GM18502 (cell line): ENCODE results near the gene TBCCD1.
"Not testable (repeated sequence)": the region's sequence is repeated elsewhere in the genome, so short reads cannot be mapped to it uniquely, and the experiment has no call there.

Source experiments
- ATAC-seq: cut with Tn5 transposase; IDR thresholded peaks from one replicate; pipeline ENCODE4 v1.9.1; 2021; ENCODE audit warnings: mild to moderate bottlenecking; ENCODE audit not compliant: unreplicated experiment, poor library complexity

TBCCD1 gene

GRCh38 chr3:186564586-186564985 is 2.6 kb downstream of the TBCCD1 start:
- no peak for ATAC-seq

GRCh38 chr3:186552408-186553031 is 14.6 kb downstream of the TBCCD1 start:
- no peak for ATAC-seq

GRCh38 chr3:186551387-186551786 is 15.8 kb downstream of the TBCCD1 start:
- ATAC-seq, result no peak

DNA sequence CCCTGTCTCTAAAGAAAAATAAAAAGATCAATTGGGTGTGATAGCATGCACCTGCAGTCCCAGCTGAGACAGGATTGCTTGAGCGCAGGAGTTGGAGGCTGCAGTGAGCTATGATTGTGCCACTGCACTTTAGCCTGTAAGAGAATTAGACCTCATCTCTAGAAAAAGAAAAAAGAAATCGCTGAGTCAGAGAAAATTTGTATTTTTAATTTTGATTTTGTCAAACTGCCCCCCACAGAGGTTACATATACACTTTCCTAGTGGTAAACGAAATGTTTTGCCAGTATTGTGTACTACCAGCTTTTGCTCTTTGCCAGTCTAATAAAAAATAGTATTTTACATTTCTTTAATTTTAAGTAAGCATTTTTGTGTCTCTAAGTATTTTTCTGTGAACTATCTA is 17.6 kb downstream of the TBCCD1 start:
- ATAC-seq, result no peak

DNA sequence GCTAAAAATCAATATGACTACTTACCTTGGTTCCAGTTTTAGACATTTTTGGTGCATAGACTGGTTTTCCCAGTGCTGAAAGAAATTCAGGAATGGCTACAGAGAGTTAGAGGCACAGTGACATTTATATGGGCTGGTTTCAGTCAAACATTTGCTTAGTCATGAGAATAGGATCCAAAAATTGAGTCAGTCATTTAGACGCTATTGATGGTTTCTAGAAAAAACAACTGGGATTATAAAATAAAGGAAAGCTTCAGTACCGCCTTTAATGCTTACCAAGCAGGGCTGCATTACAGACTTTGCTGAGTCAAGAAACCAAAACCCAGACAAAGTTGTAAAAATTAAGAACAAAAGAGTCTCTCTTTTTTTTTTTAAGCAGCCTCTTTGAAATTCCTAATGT is 22.9 kb downstream of the TBCCD1 start, which contains the start of gene CRYGS:
TSS of gene CRYGS (minus strand) at position 100 of the 400 bp plus-strand sequence. CDS start at position 46, 54 bp downstream.
- ATAC-seq, result no peak

GRCh38 chr3:186540835-186541226 is 26.3 kb downstream of the TBCCD1 start:
- peak; percentile 8 for ATAC-seq

DNA sequence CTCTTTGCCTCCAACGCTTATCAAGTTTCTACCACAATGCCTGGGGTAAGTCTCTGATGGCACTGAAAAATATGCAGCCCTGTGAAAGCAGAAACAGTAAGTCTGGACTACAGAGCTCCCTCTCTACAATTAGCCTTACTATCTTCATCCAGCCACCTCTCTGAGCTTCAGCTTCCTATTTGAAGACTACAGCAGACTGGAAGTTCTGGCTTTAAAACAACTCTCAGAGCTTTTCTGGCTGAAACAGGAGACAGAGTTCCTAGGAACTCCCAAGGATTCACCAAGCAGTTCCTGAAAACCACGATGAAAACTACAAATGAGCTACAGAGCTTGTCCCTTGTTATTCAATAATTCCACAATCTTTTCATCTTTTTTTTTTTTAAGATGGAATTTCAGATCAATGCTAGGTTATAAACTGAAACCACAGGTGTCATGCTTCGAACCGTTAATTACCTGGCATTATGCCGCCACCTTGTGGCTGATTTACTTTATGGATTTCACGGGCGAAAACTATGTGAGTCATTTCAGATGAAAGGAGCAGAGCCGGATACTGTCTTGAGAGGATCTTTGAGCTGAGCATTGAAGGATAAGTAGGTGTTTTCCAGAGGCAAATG is 26.8 kb downstream of the TBCCD1 start:
- ATAC-seq, result peak; percentile 71

GRCh38 chr3:186538779-186539178 is 28.4 kb downstream of the TBCCD1 start:
- no peak for ATAC-seq

DNA sequence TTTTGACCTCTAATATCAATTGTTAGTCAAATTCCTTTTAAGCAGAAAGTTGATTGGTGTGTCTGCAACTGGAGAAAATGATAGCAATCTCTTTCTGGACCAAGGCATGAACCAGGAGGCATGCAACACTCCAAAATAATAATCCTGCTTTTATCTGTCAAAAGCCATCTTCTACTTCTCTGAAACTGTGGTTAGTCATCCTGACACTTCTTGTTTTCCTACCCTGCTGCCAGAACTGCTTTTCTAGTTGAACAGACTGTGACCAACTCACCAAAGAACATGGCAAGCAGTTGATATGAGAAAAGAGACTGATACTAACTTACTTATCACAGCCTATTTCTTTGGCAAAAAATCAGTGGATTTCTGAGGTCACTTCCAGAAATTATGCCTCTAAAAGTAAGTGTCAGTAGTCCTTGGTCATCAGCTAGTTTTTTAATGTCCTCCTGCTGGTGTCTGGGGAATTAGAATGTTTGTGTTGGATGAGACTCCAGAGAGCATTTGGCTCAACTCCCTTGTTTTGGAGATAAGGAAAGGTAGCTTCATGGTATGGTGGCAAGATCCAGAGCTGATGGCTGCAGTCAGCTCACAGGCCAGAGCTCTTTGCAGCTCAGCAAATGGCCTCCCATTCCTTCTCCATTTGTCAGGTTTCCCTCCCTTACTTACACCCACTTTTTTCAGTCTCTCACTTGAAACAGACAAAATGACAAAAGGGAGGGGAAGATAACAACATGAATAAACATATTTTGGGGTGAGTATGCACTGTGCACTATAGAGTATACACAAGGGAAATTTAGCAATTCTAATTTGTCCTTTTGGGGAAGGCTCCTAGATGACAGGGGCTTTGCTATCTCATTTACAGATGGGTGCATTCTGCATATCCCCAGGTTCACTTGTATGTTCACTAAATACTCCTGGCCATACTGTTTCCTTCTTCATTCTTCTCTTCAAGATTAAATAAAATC is 30.0 kb downstream of the TBCCD1 start:
- ATAC-seq, result no peak

DNA sequence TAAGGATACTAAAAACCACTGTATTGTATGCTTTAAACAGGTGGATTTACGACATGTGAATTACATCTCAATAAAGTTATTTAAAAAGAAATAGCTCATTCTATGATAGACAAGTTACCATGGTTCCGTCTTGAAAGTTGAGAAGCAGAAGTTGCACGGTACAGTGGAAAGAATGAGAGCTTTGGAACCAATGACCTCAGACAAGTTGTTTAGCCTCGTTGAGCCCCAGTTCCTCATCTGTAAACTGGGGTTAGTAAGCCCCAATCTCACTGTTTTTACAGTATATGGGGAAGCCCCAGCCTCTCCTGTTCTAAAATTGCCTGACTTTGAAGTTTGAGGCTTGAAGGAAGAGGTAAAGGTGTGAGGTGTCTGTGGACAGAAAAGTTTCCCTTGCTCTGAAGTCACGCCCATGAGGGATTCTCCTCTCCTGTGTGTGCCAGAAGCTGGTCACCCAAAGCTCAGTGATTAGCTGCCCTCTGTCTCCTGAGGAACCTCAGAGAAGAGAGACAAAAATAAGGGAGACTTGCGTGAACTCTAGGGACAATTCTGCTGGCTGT is 32.9 kb downstream of the TBCCD1 start:
- ATAC-seq, result peak; percentile 84

DNA sequence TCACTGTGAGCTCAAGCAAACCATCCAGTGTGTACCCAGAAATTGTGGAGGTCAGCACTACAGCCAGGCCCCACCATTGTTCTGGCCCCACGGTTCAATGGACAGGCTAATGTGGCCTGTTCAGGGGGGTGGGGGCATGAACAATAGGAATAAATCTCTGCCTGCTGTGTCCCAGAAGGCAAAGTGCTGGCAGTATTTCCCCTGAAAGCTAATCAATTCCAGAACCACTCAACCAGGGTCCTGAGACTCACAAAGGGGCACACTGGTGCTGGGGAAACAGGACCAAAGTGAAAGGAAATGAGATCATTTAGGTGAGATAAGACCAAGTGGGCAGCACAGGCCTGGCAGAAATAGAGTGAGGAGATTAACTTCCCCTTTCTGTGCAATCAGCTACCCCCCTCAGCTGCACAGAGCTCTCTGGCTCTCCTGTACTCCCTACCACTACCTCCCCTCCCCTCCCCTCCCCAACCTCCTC is 34.5 kb downstream of the TBCCD1 start:
- ATAC-seq, result peak; percentile 56

DNA sequence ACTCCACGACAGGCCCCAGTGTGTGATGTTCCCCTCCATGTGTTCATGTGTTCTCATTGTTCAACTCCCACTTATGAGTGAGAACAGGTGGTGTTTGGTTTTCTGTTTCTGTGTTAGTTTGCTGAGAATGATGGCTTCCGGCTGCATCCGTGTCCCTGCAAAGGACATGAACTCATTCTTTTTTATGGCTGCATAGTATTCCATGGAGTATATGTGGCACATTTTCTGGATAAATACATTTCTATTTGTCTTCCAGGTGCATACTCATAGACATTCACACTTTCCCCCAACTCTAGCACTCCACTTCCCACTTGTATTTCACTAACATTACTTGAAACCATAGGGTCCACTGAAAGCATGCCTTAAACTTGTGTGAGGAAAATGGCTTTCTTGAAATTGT is 35.4 kb downstream of the TBCCD1 start:
- ATAC-seq, result not testable (repeated sequence)

- no peak for ATAC-seq
These were observed 36.7 kb downstream of the TBCCD1 start for GRCh38 chr3:186530415-186530814.

DNA sequence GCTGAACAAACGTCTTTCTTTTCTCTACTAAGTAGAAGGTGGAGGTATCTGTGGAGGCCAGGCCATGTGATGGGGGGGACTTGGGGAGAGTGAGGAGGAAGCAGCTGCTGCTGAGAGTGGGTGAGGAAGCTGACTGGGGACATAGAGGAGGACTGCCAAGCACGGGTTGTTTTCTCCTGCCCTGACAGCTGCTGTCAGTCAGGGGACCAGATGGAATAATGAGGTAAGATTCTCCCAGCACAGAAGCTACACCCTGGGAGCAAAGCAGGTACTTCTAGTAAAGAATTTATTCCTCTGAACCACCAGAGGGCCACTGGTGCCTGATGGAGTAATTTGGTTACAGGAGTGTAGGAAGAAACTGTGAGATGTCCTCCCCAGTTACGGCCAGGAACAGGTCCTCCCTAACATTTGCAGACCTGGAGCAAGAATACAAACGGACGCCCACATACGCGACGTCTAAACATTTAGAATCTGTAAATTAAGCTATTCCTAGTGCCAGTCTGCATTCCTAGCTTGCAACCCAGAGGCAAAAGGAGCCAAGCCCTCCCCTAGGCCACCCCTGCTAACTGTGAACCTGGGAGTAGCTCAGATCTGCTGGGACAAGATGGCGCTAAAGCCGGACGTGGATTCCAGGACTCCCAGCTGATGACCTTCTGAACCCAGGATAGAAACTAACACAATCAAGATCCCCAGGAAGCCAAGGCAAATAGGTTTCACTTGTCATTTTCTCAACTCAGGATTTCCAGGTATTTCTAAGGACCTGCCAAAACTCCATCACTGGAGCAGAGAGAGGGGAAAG is 37.7 kb downstream of the TBCCD1 start:
- no peak for ATAC-seq

DNA sequence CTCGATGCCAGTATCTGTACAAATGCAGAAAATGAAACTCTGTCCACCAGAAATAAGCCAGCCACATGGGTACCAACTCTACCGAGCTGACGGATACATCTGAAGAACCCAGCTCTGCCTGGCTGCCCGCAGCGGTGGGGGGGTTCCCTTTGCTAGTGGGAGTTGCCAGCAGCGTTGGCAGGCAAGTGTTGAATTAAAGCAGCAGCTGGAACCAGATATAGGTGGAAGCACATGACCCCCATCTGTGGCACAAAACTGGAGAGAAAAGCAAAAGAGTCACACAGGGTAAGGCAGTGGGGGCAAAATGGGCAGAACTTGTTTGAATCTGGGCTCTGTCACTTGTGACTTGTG is 40.9 kb downstream of the TBCCD1 start:
- peak; percentile 40 for ATAC-seq

DNA sequence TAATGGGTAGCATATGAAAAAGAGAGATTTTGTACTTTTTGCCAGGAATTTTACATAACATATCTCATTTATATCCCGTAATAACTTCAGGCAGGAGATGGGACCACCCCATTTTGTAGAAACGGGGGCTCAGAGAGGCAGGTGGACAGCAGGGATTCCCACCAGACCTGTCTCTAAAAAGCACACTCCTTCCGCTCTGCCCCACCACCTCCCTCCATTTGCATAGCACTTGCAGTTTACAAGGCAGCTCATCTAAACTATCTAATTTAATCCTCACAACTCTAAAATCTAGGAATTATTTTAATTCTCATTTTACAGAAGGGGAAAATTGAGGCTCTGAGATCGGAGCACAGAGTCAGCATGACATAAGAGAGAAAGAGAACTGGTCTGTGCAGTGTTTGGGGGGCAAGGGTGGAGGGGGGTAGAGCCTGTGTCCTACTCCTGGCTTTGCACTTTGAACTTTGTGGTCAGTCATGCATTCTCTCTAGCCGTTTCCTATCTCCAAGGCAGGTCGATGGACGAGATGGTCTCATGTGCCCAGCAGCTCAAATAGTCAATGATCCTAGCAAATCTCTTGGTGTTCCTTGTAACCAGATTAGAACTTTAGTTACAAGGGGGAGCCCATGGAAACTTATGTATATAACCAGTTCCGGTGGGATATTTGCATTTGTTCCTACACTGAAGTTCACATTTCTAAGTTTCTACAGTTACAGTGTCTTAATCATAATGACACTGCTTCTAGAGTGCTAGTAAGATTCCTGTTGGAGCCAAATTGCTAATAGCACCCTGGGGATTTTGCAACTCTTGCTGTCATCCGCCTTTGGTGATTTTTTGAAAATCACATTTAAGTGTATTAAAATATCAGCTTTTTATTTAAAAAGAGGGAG is 41.5 kb downstream of the TBCCD1 start:
- ATAC-seq, result peak; percentile 22

DNA sequence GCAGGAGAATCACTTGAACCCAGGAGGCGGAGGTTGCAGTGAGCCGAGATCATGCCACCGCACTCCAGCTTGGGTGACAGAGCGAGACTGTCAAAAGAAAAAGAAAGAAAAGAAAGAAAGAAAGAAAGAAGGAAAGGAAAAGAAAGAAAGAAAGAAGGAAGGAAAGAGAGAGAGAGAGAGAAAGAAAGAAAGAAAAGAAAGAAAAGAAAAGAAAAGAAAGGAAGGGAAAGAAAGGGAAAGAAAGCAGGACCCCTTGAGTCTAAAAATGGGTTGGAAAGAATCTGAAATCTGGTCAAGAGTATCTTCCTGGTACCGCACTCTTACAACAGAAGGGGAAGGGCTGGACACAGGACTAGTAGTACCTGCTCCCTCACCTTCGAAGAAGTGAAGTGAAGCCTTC is 42.5 kb downstream of the TBCCD1 start:
- no peak for ATAC-seq

GRCh38 chr3:186523434-186523833 is 43.7 kb downstream of the TBCCD1 start:
- ATAC-seq, result no peak

- no peak for ATAC-seq
These were observed 44.1 kb downstream of the TBCCD1 start for GRCh38 chr3:186523022-186523421.
